ENCODE measurements around the gene KIAA1671.

DNA sequence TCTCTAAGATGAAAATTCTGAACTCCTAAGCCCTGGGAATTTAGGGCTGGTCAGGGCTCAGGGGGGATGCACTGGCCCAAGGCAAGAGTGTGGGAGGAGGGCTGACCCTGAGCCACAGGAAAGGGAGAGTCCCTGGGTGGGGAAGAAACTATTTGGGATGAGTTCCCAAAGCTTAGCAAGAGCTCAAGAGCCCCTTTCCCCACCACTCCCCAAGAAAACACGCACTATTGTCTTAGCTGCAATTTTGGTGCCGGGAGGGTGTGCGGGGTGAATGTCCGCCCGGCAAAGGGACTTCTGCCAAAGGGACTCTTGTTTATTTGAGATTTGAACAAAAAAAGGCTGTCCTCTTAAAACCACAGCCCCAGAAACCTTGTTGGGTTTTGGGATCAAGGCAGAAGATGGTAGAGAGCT, 37.0 kb downstream of the KIAA1671 start:
- no peak for TF ChIP-seq CTCF (conservative IDR thresholded peaks at IDR 0.05; ENCODE audit: low read depth, low read length)
- no peak for TF ChIP-seq EZH2 (IDR thresholded peaks at IDR 0.05; ENCODE audit: low read length, unreplicated experiment)
- no peak for TF ChIP-seq EZH2phosphoT487 (IDR thresholded peaks at IDR 0.05; ENCODE audit: borderline replicate concordance, low read length)
